ENCODE data around the gene VPS52. TPM values are rescaled to one million over a fixed set of nuclear protein-coding genes. Genes with fewer than 3 reads are reported as not detected.
A peak's percentile ranks its signal among the peaks of the same experiment; 100 is the strongest.

VPS52 gene
- total RNA-seq, 1 experiment from 2014 or later, result 47.1 TPM

DNA sequence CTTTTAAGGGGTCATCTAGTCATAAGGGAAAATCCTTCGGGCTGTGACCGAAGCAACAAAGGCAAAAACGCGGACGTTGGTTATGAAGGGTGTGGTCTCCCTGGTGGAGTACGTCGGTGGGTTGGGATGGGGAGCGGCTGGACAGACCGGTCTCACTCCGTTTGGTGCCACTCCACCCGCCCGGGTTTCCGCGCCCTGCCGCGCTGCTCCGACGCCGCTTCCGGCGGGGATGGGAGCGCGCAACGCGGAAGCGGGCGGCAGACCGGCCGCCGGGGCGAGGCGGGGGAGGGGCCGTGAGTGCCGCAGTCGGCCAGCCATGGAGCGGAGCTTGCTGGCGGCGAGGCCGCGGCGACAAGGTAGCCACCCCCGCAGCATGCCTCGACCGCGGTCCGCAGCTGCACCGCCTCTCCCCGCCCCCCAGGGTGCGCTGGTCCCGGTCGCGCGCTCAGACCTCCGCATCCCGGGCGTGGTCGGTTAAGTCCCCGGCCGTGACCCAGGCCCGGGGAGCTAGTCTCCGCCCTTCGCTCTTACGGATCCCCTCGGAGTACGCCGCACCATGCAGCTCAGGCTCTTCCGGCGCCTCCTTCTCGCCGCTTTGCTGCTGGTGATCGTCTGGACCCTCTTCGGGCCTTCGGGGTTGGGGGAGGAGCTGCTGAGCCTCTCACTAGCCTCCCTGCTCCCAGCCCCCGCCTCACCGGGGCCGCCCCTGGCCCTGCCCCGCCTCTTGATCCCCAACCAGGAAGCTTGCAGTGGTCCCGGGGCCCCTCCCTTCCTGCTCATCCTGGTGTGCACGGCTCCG is 5.4 kb upstream of the VPS52 start, which contains the start of gene B3GALT4:
Gene B3GALT4 (plus strand): TSS at position 260 of the 799 bp plus-strand sequence. CDS start 297 bp downstream, at position 557.
- peaks cover 22% of the 10 kb centered on the region; the same call in 1 of the 2 replicates for H3K79me2 ChIP-seq (ENCODE audit: insufficient read depth, low read length)
- H3K27ac ChIP-seq (ENCODE audit: insufficient read length, low read depth, low read length), result no peak within 1 kb of the TSS
- H3K9me3 ChIP-seq (ENCODE audit: control insufficient read depth, low read depth, low read length), result no peaks in the 10 kb centered on the region
- peak within 1 kb of the TSS; percentile 89 to 94 for H3K4me3 Mint-ChIP-seq
- no peak within 1 kb of the TSS for H2BK20ac ChIP-seq (ENCODE audit: low read depth, low read length, poor library complexity, severe bottlenecking)
- TF ChIP-seq, protein P1, sequence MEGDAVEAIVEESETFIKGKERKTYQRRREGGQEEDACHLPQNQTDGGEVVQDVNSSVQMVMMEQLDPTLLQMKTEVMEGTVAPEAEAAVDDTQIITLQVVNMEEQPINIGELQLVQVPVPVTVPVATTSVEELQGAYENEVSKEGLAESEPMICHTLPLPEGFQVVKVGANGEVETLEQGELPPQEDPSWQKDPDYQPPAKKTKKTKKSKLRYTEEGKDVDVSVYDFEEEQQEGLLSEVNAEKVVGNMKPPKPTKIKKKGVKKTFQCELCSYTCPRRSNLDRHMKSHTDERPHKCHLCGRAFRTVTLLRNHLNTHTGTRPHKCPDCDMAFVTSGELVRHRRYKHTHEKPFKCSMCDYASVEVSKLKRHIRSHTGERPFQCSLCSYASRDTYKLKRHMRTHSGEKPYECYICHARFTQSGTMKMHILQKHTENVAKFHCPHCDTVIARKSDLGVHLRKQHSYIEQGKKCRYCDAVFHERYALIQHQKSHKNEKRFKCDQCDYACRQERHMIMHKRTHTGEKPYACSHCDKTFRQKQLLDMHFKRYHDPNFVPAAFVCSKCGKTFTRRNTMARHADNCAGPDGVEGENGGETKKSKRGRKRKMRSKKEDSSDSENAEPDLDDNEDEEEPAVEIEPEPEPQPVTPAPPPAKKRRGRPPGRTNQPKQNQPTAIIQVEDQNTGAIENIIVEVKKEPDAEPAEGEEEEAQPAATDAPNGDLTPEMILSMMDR (conservative IDR thresholded peaks at IDR 0.05), result peak; percentile 66
- peaks cover 41 to 80% (median 60%) of the 10 kb centered on the region in 3 experiments for H3K36me3 Mint-ChIP-seq (ENCODE audit: insufficient read depth in 1 of 3, low read depth in 3 of 3)
- no peaks in the 10 kb centered on the region for H3K9me3 Mint-ChIP-seq
- no peak within 1 kb of the TSS for H3K56ac ChIP-seq (ENCODE audit: insufficient read length, low read depth, low read length)
- H3K4me1 Mint-ChIP-seq, result peaks cover 39 to 52% of the 10 kb centered on the region in 2 experiments
- peak; percentile 96 for DNase-seq
- no peak within 1 kb of the TSS for H2BK15ac ChIP-seq (ENCODE audit: low read depth, low read length)
- no peak within 1 kb of the TSS for H4K8ac ChIP-seq (replicated peaks; ENCODE audit: insufficient read length, low read depth, low read length)
- H3K4me1 ChIP-seq (ENCODE audit: insufficient read depth, low read length), result no peaks in the 10 kb centered on the region; the same call in 1 of the 2 replicates
- H2BK120ac ChIP-seq (ENCODE audit: low read depth, low read length, poor library complexity, severe bottlenecking), result no peak within 1 kb of the TSS
- peak within 1 kb of the TSS; percentile 87 to 99 (median 97) for H3K27ac Mint-ChIP-seq
- H4K5ac ChIP-seq (ENCODE audit: insufficient read length, low read depth, low read length), result no peak within 1 kb of the TSS
- no peak within 1 kb of the TSS for H2BK5ac ChIP-seq (ENCODE audit: insufficient read length, low read length)
- H3K23ac ChIP-seq (ENCODE audit: insufficient read length, low read depth, low read length), result no peak within 1 kb of the TSS
- no peak within 1 kb of the TSS for H3T11ph ChIP-seq (ENCODE audit: low read length)
- no peak within 1 kb of the TSS for H4K91ac ChIP-seq (ENCODE audit: insufficient read length, low read depth, low read length)
- H3K27me3 ChIP-seq (ENCODE audit: insufficient read depth, low read length), result no peaks in the 10 kb centered on the region
- H4K20me1 ChIP-seq (ENCODE audit: control insufficient read depth, insufficient read depth, insufficient read length), result no peaks in the 10 kb centered on the region
- H3K14ac ChIP-seq (ENCODE audit: insufficient read depth, low read length), result peak within 1 kb of the TSS; percentile 23
- H3K4me2 ChIP-seq (ENCODE audit: insufficient read depth, insufficient read length, low read length), result peak within 1 kb of the TSS; percentile 85
- no peaks in the 10 kb centered on the region for H3K79me1 ChIP-seq (ENCODE audit: insufficient read depth, low read depth, low read length, poor library complexity, severe bottlenecking)
- H3K18ac ChIP-seq (ENCODE audit: insufficient read length, low read depth, low read length), result peak within 1 kb of the TSS; percentile 12
- peaks cover 13% of the 10 kb centered on the region for H3K23me2 ChIP-seq (ENCODE audit: insufficient read length, low read depth, low read length, poor library complexity, severe bottlenecking)
- no peak within 1 kb of the TSS for H2AK5ac ChIP-seq (ENCODE audit: insufficient read length, low read length)
- no peaks in the 10 kb centered on the region; the same call in 1 of the 2 replicates for H3K27me3 Mint-ChIP-seq (ENCODE audit: low read depth)
- no peak within 1 kb of the TSS for H2AFZ ChIP-seq (ENCODE audit: low read length)
- no peak within 1 kb of the TSS for H2BK12ac ChIP-seq (ENCODE audit: insufficient read length, low read depth, low read length)
- no peak within 1 kb of the TSS for H3K4ac ChIP-seq (ENCODE audit: low read depth, low read length)
- peak within 1 kb of the TSS; percentile 21 for H3K9ac ChIP-seq (ENCODE audit: extremely low read depth, insufficient read length, low read length)
- WGBS (ENCODE audit: extremely low coverage, insufficient read length, low lambda C conversion rate), result no CpG with 5 or more reads among the region's 80 CpGs
